Karpas-422 (cell line): ENCODE results near the gene SPRED2. TPM values are rescaled to one million over a fixed set of nuclear protein-coding genes. Genes with fewer than 3 reads are reported as not detected.

ENCODE experiments used
- DNase-seq: peaks from one replicate; pipeline ENCODE4 v3.0.0-alpha.2; 2015
- H2AFZ ChIP-seq: fragments of 200-600 bp; sonication (generic); 2 replicates; pipeline ENCODE4 v1.6.1; 2014; ENCODE audit warnings: antibody characterized with exemption, low read length, mixed read lengths
- H3K27ac ChIP-seq: fragments of 200-600 bp; sonication (generic); 2 replicates; pipeline ENCODE4 v1.5.1; 2014; ENCODE audit warnings: mild to moderate bottlenecking, low read length, moderate library complexity
- H3K27me3 ChIP-seq: fragments of 200-600 bp; sonication (generic); 2 replicates; pipeline ENCODE4 v1.6.1; 2014; ENCODE audit warnings: low read length, mixed read lengths
- H3K36me3 ChIP-seq: fragments of 200-600 bp; sonication (generic); 2 replicates; pipeline ENCODE4 v1.6.1; 2014; ENCODE audit warnings: low read length, mixed read lengths; ENCODE audit not compliant: insufficient read depth
- H3K4me1 ChIP-seq: fragments of 200-600 bp; sonication (generic); 2 replicates; pipeline ENCODE4 v1.6.1; 2014; ENCODE audit warnings: mild to moderate bottlenecking, low read length, mixed read lengths
- H3K4me2 ChIP-seq: fragments of 200-600 bp; sonication (generic); 2 replicates; pipeline ENCODE4 v1.6.1; 2014; ENCODE audit warnings: low read length, low read depth, mild to moderate bottlenecking; ENCODE audit not compliant: poor library complexity, severe bottlenecking
- H3K4me3 ChIP-seq: fragments of 200-600 bp; sonication (generic); 2 replicates; pipeline ENCODE4 v1.5.1; 2014; ENCODE audit warnings: mild to moderate bottlenecking, antibody characterized with exemption, low read length, mixed read lengths
- H3K79me2 ChIP-seq: fragments of 200-600 bp; sonication (generic); 2 replicates; pipeline ENCODE4 v1.6.1; 2014; ENCODE audit warnings: mild to moderate bottlenecking, low read length, mixed read lengths
- H3K9ac ChIP-seq: fragments of 200-600 bp; sonication (generic); 2 replicates; pipeline ENCODE4 v1.6.0; 2014; ENCODE audit warnings: low read length
- H3K9me2 ChIP-seq: fragments of 200-600 bp; sonication (generic), shearing (Covaris generic); replicated peaks from 2 replicates; pipeline ENCODE4 v1.6.0; 2014; ENCODE audit warnings: mild to moderate bottlenecking, low read length, moderate library complexity; ENCODE audit not compliant: insufficient read depth
- H3K9me3 ChIP-seq: fragments of 300-700, 200-600 bp; sonication (generic); 2 replicates; pipeline ENCODE4 v1.6.1; 2014; ENCODE audit warnings: low read length, mixed read lengths
- H4K20me1 ChIP-seq: fragments of 200-600 bp; sonication (generic); 2 replicates; pipeline ENCODE4 v1.6.1; 2014; ENCODE audit warnings: mild to moderate bottlenecking, antibody characterized with exemption, low read length, low read depth; ENCODE audit not compliant: insufficient read depth
- total RNA-seq: library from RNA; depleted of rRNA; stranded (reverse); fragments of >200 nt; shearing (Covaris generic); gene quantifications from 2 replicates; pipeline ENCODE4 v1.2.3, GENCODE V29; 2014; ENCODE audit warnings: low replicate concordance

The SPRED2 gene
- total RNA-seq, 1 experiment from 2014 or later: 11.9 TPM

DNA sequence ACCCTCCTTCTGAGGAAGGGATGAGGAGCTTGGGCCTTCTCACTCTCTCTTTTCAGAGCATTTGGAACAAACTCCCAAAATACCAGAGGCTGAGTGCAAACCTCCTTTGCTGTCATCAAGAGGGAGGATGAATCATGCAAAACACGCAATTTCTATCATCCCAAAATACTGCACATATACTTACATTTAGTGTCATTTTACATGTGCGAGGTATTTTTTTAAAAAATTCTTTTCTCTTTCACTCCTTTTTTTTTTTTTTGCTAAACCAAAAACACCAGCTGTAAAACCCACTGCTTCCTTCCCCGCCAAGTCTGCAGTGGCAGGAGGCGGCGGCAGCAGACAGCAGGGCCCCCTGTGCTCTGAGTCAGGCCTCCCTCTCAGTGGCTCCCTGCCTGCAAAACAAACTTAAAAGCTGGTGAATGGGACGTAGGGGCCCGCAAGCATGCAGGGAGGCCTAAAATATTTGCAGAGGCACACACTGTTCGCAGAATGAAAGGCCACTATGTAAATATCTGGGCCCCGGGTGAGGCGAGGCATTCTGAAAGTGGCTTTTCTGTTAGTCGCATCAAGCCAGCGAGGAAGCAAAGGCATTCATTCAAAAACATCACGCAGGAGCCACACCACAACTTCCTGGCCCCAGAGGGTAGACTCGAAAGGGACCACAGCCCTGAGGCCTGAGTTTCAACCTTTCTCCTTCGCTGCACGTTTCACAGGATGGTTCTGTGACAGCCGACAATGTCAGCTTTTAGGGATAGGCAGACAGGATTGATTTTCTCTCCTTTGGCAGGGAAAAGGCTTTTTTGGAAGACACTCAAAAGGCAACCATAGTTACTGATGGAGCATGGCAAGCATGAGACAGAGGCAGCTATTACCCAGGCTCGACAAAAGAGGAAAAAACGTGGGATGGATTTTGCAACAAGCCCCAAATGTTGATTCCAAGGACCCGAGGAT is 131.4 kb downstream of the SPRED2 start:
- Histone ChIP-seq H3K4me1 (peaks cover 23% of the 10 kb centered on the region), H3K27ac (no peak overlapping the region), H3K79me2 (no peaks in the 10 kb centered on the region), H3K9ac (peak overlapping the region; percentile 31), H3K36me3 (no peaks in the 10 kb centered on the region), H4K20me1 (no peaks in the 10 kb centered on the region), H2AFZ (no peak overlapping the region), H3K4me2 (peak overlapping the region; percentile 43), H3K9me3 (no peaks in the 10 kb centered on the region), H3K9me2 (no peaks in the 10 kb centered on the region), H3K27me3 (no peaks in the 10 kb centered on the region), H3K4me3 (peak overlapping the region; percentile 2; the same call in 1 of the 2 replicates)
- peak; percentile 69 for DNase-seq

- Histone ChIP-seq H3K27me3 (no peaks in the 10 kb centered on the region), H4K20me1 (no peaks in the 10 kb centered on the region), H3K36me3 (no peaks in the 10 kb centered on the region), H3K9me3 (no peaks in the 10 kb centered on the region), H3K4me2 (peak overlapping the region; percentile 43), H3K27ac (no peak overlapping the region), H3K79me2 (no peaks in the 10 kb centered on the region), H3K9ac (peak overlapping the region; percentile 31; the same call in 1 of the 2 replicates), H3K4me1 (peaks cover 23% of the 10 kb centered on the region), H3K9me2 (no peaks in the 10 kb centered on the region), H2AFZ (no peak overlapping the region), H3K4me3 (peak overlapping the region; percentile 2; the same call in 1 of the 2 replicates)
- DNase-seq: no peak
Observed at GRCh38 chr2:65300134-65300760, 132.2 kb downstream of the SPRED2 start.

- Histone ChIP-seq H3K79me2 (no peaks in the 10 kb centered on the region), H3K9ac (no peak overlapping the region), H3K9me2 (no peaks in the 10 kb centered on the region), H3K27ac (no peak overlapping the region), H3K4me3 (no peak overlapping the region), H3K9me3 (no peaks in the 10 kb centered on the region), H2AFZ (no peak overlapping the region), H3K36me3 (no peaks in the 10 kb centered on the region), H4K20me1 (no peaks in the 10 kb centered on the region), H3K4me1 (peaks cover 23% of the 10 kb centered on the region), H3K4me2 (no peak overlapping the region), H3K27me3 (no peaks in the 10 kb centered on the region)
- DNase-seq: no peak
Observed at GRCh38 chr2:65299246-65299645, 133.2 kb downstream of the SPRED2 start.

DNA sequence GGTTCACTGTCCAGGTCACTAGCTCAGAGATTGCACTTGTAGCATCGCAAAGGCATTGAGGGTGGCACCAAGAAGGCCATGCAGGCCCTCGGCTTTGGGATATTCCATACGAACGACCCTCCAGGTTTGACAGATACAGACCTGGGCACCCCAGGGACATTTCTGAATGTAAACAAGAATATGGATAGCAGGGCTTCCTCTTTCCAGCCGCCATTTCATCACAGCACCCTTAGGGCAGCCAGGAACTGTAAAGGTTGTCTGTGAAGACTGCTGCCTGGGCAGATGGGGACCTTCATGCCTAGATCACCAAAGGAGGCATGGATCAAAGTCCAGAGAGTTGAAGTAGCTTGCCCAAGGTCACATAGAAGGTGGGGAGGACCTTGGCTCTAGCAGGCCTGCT is 134.3 kb downstream of the SPRED2 start:
- Histone ChIP-seq H2AFZ (no peak overlapping the region), H3K79me2 (no peaks in the 10 kb centered on the region), H3K4me1 (peaks cover 23% of the 10 kb centered on the region), H3K27ac (no peak overlapping the region), H3K9me3 (no peaks in the 10 kb centered on the region), H3K4me2 (no peak overlapping the region), H3K9me2 (no peaks in the 10 kb centered on the region), H3K27me3 (no peaks in the 10 kb centered on the region), H3K9ac (no peak overlapping the region), H3K36me3 (no peaks in the 10 kb centered on the region), H4K20me1 (no peaks in the 10 kb centered on the region), H3K4me3 (no peak overlapping the region)
- no peak for DNase-seq

GRCh38 chr2:65297544-65297943 is 134.9 kb downstream of the SPRED2 start:
- H3K9me2 ChIP-seq: no peaks in the 10 kb centered on the region
- H3K4me3 ChIP-seq: no peak overlapping the region
- H3K9ac ChIP-seq: no peak overlapping the region
- no peaks in the 10 kb centered on the region for H3K27me3 ChIP-seq
- no peak overlapping the region for H2AFZ ChIP-seq
- DNase-seq: no peak
- no peaks in the 10 kb centered on the region for H4K20me1 ChIP-seq
- H3K36me3 ChIP-seq: no peaks in the 10 kb centered on the region
- no peak overlapping the region for H3K4me2 ChIP-seq
- no peaks in the 10 kb centered on the region for H3K79me2 ChIP-seq
- H3K27ac ChIP-seq: no peak overlapping the region
- no peaks in the 10 kb centered on the region for H3K9me3 ChIP-seq
- H3K4me1 ChIP-seq: peaks cover 23% of the 10 kb centered on the region

GRCh38 chr2:65296971-65297370 is 135.4 kb downstream of the SPRED2 start:
- Histone ChIP-seq H3K9me2 (no peaks in the 10 kb centered on the region), H3K4me2 (no peak overlapping the region)

DNA sequence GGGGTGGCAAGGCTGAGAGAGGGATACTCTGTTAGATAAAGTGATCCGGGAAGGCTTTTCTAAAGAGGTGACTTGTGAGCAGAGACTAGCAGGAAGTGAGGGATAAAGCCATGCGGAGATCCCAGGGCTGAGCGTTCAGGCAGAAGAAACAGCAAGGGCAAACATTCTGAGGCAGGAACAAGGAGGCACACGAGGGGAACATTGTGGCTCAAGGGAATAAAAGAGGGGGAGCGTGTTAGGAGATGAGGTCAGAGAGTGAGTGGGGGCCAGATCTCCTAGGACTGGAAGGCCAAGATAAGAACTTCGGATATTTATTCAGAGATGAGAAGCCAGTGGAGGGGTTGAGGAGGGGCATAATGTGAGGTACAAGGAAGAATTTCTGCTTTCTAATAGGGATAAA is 137.7 kb downstream of the SPRED2 start:
- H2AFZ ChIP-seq: no peak overlapping the region
- no peak overlapping the region for H3K4me2 ChIP-seq
- no peaks in the 10 kb centered on the region for H3K79me2 ChIP-seq
- H4K20me1 ChIP-seq: no peaks in the 10 kb centered on the region
- H3K27me3 ChIP-seq: no peaks in the 10 kb centered on the region
- DNase-seq: no peak
- H3K4me1 ChIP-seq: no peaks in the 10 kb centered on the region
- no peaks in the 10 kb centered on the region for H3K9me2 ChIP-seq
- no peak overlapping the region for H3K9ac ChIP-seq
- no peaks in the 10 kb centered on the region for H3K36me3 ChIP-seq
- H3K4me3 ChIP-seq: no peak overlapping the region
- H3K27ac ChIP-seq: no peak overlapping the region
- H3K9me3 ChIP-seq: no peaks in the 10 kb centered on the region

More at GRCh38 chr2:65296971-65297370, 135.4 kb downstream of the SPRED2 start:
- no peaks in the 10 kb centered on the region for H3K79me2 ChIP-seq
- no peaks in the 10 kb centered on the region for H4K20me1 ChIP-seq
- no peak for DNase-seq
- no peak overlapping the region for H3K9ac ChIP-seq
- no peak overlapping the region for H3K27ac ChIP-seq
- H3K9me3 ChIP-seq: no peaks in the 10 kb centered on the region
- no peak overlapping the region for H2AFZ ChIP-seq
- no peaks in the 10 kb centered on the region for H3K36me3 ChIP-seq
- no peak overlapping the region for H3K4me3 ChIP-seq
- H3K27me3 ChIP-seq: no peaks in the 10 kb centered on the region
- H3K4me1 ChIP-seq: peaks cover 20% of the 10 kb centered on the region

GRCh38 chr2:65294136-65294535 is 138.3 kb downstream of the SPRED2 start:
- Histone ChIP-seq H2AFZ (no peak overlapping the region), H3K27ac (no peak overlapping the region)

More at GRCh38 chr2:65294136-65294535, 138.3 kb downstream of the SPRED2 start:
- H3K4me1 ChIP-seq: no peaks in the 10 kb centered on the region
- no peaks in the 10 kb centered on the region for H4K20me1 ChIP-seq
- H3K36me3 ChIP-seq: no peaks in the 10 kb centered on the region
- H3K4me3 ChIP-seq: no peak overlapping the region
- no peaks in the 10 kb centered on the region for H3K27me3 ChIP-seq
- DNase-seq: no peak
- H3K79me2 ChIP-seq: no peaks in the 10 kb centered on the region
- H3K4me2 ChIP-seq: no peak overlapping the region
- H3K9ac ChIP-seq: no peak overlapping the region
- H3K9me3 ChIP-seq: no peaks in the 10 kb centered on the region
- H3K9me2 ChIP-seq: no peaks in the 10 kb centered on the region
